ENCODE measurements around the gene TMEM129. TPM values are rescaled to one million over a fixed set of nuclear protein-coding genes. Genes with fewer than 3 reads are reported as not detected.

The TMEM129 gene
- total RNA-seq, 1 experiment from 2014 or later = 29.8 TPM

GRCh38 chr4:1726146-1726934, 5.2 kb upstream of the TMEM129 start:
- Mint-ChIP-seq H3K27me3 (ENCODE audit: unreplicated experiment) (no peaks in the 10 kb centered on the region), H3K27ac (ENCODE audit: unreplicated experiment) (peak overlapping the region; percentile 94), H3K4me1 (ENCODE audit: low read depth, unreplicated experiment) (peaks cover 56% of the 10 kb centered on the region), H3K9me3 (ENCODE audit: low read depth, unreplicated experiment) (no peaks in the 10 kb centered on the region), H3K4me3 (ENCODE audit: low read depth, unreplicated experiment) (peak overlapping the region; percentile 57), H3K36me3 (ENCODE audit: insufficient read depth, unreplicated experiment) (peaks cover 75% of the 10 kb centered on the region)
- TF ChIP-seq, protein P1, sequence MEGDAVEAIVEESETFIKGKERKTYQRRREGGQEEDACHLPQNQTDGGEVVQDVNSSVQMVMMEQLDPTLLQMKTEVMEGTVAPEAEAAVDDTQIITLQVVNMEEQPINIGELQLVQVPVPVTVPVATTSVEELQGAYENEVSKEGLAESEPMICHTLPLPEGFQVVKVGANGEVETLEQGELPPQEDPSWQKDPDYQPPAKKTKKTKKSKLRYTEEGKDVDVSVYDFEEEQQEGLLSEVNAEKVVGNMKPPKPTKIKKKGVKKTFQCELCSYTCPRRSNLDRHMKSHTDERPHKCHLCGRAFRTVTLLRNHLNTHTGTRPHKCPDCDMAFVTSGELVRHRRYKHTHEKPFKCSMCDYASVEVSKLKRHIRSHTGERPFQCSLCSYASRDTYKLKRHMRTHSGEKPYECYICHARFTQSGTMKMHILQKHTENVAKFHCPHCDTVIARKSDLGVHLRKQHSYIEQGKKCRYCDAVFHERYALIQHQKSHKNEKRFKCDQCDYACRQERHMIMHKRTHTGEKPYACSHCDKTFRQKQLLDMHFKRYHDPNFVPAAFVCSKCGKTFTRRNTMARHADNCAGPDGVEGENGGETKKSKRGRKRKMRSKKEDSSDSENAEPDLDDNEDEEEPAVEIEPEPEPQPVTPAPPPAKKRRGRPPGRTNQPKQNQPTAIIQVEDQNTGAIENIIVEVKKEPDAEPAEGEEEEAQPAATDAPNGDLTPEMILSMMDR (IDR thresholded peaks at IDR 0.05; ENCODE audit: unreplicated experiment) = peak; percentile 90
- peak; percentile 89 for DNase-seq
- intact Hi-C loops (cut with micrococcal nuclease; ENCODE audit: unreplicated experiment) = no loop called here
- no TSS peak for BruUV-seq (replicated peaks)
- CTCF ChIA-PET = interaction anchor here (1.0 to 2.4 kb wide), 5 partner anchors 14 to 77 kb away, joined by 3 to 21 read pairs (median 4); partner anchors contain the start of gene SLBP

- intact Hi-C loops (cut with micrococcal nuclease; ENCODE audit: unreplicated experiment) = no loop called here
- H3K27ac Mint-ChIP-seq (ENCODE audit: unreplicated experiment) = no peak overlapping the region
- CTCF ChIA-PET = no interaction called here
- no peak overlapping the region for H3K4me3 Mint-ChIP-seq (ENCODE audit: low read depth, unreplicated experiment)
- TF ChIP-seq, protein P1 (IDR thresholded peaks at IDR 0.05; ENCODE audit: unreplicated experiment) = no peak
- peaks cover 56% of the 10 kb centered on the region for H3K4me1 Mint-ChIP-seq (ENCODE audit: low read depth, unreplicated experiment)
- BruUV-seq (replicated peaks) = no TSS peak
- no peaks in the 10 kb centered on the region for H3K9me3 Mint-ChIP-seq (ENCODE audit: low read depth, unreplicated experiment)
- H3K27me3 Mint-ChIP-seq (ENCODE audit: unreplicated experiment) = no peaks in the 10 kb centered on the region
- peaks cover 78% of the 10 kb centered on the region for H3K36me3 Mint-ChIP-seq (ENCODE audit: insufficient read depth, unreplicated experiment)
- no peak for DNase-seq
These were observed 4.4 kb upstream of the TMEM129 start for GRCh38 chr4:1725521-1725920.

- peaks cover 85% of the 10 kb centered on the region for H3K36me3 Mint-ChIP-seq (ENCODE audit: insufficient read depth, unreplicated experiment)
- H3K4me3 Mint-ChIP-seq (ENCODE audit: low read depth, unreplicated experiment) = peak overlapping the region; percentile 95
- TSS peak; percentile 20 for BruUV-seq (replicated peaks)
- no peak for DNase-seq
- no peaks in the 10 kb centered on the region for H3K27me3 Mint-ChIP-seq (ENCODE audit: unreplicated experiment)
- peak overlapping the region; percentile 91 for H3K27ac Mint-ChIP-seq (ENCODE audit: unreplicated experiment)
- peaks cover 41% of the 10 kb centered on the region for H3K4me1 Mint-ChIP-seq (ENCODE audit: low read depth, unreplicated experiment)
- CTCF ChIA-PET = no interaction called here
- no peaks in the 10 kb centered on the region for H3K9me3 Mint-ChIP-seq (ENCODE audit: low read depth, unreplicated experiment)
- TF ChIP-seq, protein P1 (IDR thresholded peaks at IDR 0.05; ENCODE audit: unreplicated experiment) = no peak
- intact Hi-C loops (cut with micrococcal nuclease; ENCODE audit: unreplicated experiment) = no loop called here
These were observed 2.1 kb upstream of the TMEM129 start for GRCh38 chr4:1723131-1723801.

DNA sequence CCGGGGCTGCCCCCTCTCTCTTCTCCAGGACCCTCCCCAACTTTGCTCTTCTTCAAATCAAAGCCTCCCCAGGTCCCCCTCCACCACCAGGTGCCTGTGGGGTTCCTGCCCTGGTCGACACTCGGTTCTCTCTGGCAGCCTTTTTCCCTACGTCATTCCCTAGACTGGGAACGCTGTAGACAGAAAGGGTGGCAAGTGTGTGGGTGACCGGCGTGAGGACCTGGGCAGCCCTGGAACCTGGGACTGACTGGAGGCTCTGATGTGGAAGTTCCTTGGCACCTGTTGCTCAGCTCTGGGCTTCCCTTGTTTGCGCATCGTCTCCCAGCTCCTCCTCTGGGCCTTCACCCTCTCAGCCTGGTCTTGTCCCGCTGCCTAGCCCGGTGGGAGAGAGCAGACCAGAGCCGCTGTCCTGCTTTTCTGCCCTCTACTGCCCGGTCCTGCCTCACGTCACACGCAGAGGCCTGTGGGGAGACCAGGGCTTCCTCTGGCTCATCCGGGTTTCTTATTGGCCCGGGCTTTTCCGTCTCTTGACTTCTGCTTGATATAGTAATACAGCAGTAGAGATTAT, 1.5 kb upstream of the TMEM129 start:
- CTCF ChIA-PET = no interaction called here

More for the DNA sequence above, 1.5 kb upstream of the TMEM129 start:
- Mint-ChIP-seq H3K27ac (ENCODE audit: unreplicated experiment) (peak overlapping the region; percentile 91), H3K4me3 (ENCODE audit: low read depth, unreplicated experiment) (peak overlapping the region; percentile 95), H3K9me3 (ENCODE audit: low read depth, unreplicated experiment) (no peaks in the 10 kb centered on the region), H3K4me1 (ENCODE audit: low read depth, unreplicated experiment) (peaks cover 35% of the 10 kb centered on the region), H3K36me3 (ENCODE audit: insufficient read depth, unreplicated experiment) (peaks cover 85% of the 10 kb centered on the region), H3K27me3 (ENCODE audit: unreplicated experiment) (no peaks in the 10 kb centered on the region)
- TF ChIP-seq, protein P1 (IDR thresholded peaks at IDR 0.05; ENCODE audit: unreplicated experiment) = no peak
- no peak for DNase-seq
- intact Hi-C loops (cut with micrococcal nuclease; ENCODE audit: unreplicated experiment) = no loop called here
- no TSS peak for BruUV-seq (replicated peaks)
